Transverse colon (tissue), 4 donors: Measurements from ENCODE around the gene AATK. TPM values are rescaled to one million over a fixed set of nuclear protein-coding genes. Genes with fewer than 3 reads are reported as not detected.

Experiments
- DNase-seq: peaks from one replicate; pipeline ENCODE4 v3.0.0-alpha.2; 2019
- H3K27ac ChIP-seq, 4 donors: fragments of 200-600 bp; sonication (generic); 2 replicates each; pipeline ENCODE4 v1.5.1; 2016 to 2018; ENCODE audit warnings: inconsistent platforms in 4 of 4
- H3K27me3 ChIP-seq: fragments of 200-600 bp; sonication (generic); 2 replicates; pipeline ENCODE4 v1.5.1; 2017; ENCODE audit warnings: inconsistent platforms
- H3K36me3 ChIP-seq, 4 donors: fragments of 200-600 bp; sonication (generic); 2 replicates each; pipeline ENCODE4 v1.5.1; 2017 to 2019; ENCODE audit warnings: inconsistent platforms in 4 of 4
- H3K4me1 ChIP-seq, 4 donors: fragments of 200-600 bp; sonication (generic); 2 replicates each; pipeline ENCODE4 v1.5.1; 2017 to 2020; ENCODE audit warnings: inconsistent platforms in 4 of 4
- H3K4me3 ChIP-seq, 4 donors: fragments of 200-600 bp; sonication (generic); 1 replicate in 1 of 4; 2 replicates in 3 of 4; pipeline versions ENCODE4 v1.5.1 to v1.6.1; 2017 to 2019; ENCODE audit warnings: inconsistent platforms in 4 of 4
- H3K9me3 ChIP-seq, 2 donors: fragments of 200-600 bp; sonication (generic); 2 replicates each; pipeline ENCODE4 v1.5.1; 2017 to 2019; ENCODE audit warnings: inconsistent platforms in 2 of 2
- EP300 ChIP-seq: sonication (generic); formaldehyde crosslinking; IDR thresholded peaks from one replicate; pipeline ENCODE4 v1.6.1; 2017; ENCODE audit warnings: antibody characterized with exemption, low read depth
- POLR2A ChIP-seq: fragments of 450-650 bp; IDR thresholded peaks from one replicate; pipeline ENCODE4 v1.6.1; 2016; ENCODE audit warnings: antibody characterized with exemption, mild to moderate bottlenecking, moderate library complexity
- POLR2AphosphoS5 ChIP-seq, 3 donors: sonication (generic); formaldehyde crosslinking; IDR thresholded peaks; one replicate each; pipeline ENCODE4 v1.6.1; 2016; ENCODE audit warnings: antibody characterized with exemption in 3 of 3
- WGBS, 2 donors: methylation state at CpG; one replicate each; pipeline ENCODE4 v1.1.5; 2018; ENCODE audit warnings: low coverage in 1 of 2; 5-methylcytosine and 5-hydroxymethylcytosine counted together
- in situ Hi-C, 4 donors: fragments of 200-750 bp; cut with MboI; loops; one replicate each; pipeline versions ENCODE4 v1.15.0 to v1.15.1; 2017; ENCODE audit warnings: low sequenced_read_pairs in 3 of 4, low pct_ligation_motif_present in 1 of 4, low pct_unique_long_range_greater_than_20kb in 1 of 4
- intact Hi-C: fragments of 100-400 bp; cut with DNase I; formaldehyde crosslinking; loops from one replicate; pipeline ENCODE4 v1.15.1; 2023; ENCODE audit warnings: low total_unique reads
- total RNA-seq, 4 donors: library from RNA; depleted of rRNA; stranded (reverse); fragments of >200 nt; gene quantifications; one replicate each; pipeline ENCODE4 v1.1.0, GENCODE V29; 2016
- TF ChIP-seq, protein P1 (sequence below), 5 experiments: fragments of 200-600 bp in 3 of 5; fragments of 450-650 bp in 2 of 5; sonication (generic) in 3 of 5; IDR thresholded peaks; 1 replicate in 2 of 5; 2 replicates in 3 of 5; pipeline ENCODE4 v1.5.1; 2016 to 2017; ENCODE audit warnings: antibody characterized with exemption in 5 of 5, inconsistent platforms in 3 of 5, mild to moderate bottlenecking in 2 of 5, moderate library complexity in 1 of 5

AATK gene
- total RNA-seq, 4 donors from 2014 or later = 1.7 to 21.3 (median 8.6) TPM

DNA sequence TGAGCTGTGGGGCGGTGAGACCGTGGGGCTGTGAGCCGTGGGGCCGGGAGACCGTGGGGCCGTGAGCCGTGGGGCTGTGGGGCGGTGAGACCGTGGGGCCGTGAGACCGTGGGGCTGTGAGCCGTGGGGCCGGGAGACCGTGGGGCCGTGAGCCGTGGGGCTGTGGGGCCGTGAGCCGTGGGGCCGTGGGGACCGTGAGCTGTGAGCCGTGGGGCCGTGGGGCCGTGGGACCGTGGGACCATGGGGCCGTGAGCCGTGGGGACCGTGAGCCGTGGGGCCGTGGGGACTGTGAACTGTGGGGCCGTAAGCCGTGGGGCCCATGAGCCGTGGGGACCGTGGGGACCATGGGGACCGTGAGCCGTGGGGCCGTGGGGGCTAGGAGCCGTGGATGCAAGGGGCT is 25.3 kb downstream of the AATK start:
- TF ChIP-seq POLR2AphosphoS5 (IDR thresholded peaks at IDR 0.05) (no peak), POLR2A (no peak), EP300 (no peak)
- TF ChIP-seq, protein P1, sequence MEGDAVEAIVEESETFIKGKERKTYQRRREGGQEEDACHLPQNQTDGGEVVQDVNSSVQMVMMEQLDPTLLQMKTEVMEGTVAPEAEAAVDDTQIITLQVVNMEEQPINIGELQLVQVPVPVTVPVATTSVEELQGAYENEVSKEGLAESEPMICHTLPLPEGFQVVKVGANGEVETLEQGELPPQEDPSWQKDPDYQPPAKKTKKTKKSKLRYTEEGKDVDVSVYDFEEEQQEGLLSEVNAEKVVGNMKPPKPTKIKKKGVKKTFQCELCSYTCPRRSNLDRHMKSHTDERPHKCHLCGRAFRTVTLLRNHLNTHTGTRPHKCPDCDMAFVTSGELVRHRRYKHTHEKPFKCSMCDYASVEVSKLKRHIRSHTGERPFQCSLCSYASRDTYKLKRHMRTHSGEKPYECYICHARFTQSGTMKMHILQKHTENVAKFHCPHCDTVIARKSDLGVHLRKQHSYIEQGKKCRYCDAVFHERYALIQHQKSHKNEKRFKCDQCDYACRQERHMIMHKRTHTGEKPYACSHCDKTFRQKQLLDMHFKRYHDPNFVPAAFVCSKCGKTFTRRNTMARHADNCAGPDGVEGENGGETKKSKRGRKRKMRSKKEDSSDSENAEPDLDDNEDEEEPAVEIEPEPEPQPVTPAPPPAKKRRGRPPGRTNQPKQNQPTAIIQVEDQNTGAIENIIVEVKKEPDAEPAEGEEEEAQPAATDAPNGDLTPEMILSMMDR (IDR thresholded peaks at IDR 0.05) = no peak
- in situ Hi-C loops = no loop called here
- no peaks in the 10 kb centered on the region for H3K27me3 ChIP-seq

DNA sequence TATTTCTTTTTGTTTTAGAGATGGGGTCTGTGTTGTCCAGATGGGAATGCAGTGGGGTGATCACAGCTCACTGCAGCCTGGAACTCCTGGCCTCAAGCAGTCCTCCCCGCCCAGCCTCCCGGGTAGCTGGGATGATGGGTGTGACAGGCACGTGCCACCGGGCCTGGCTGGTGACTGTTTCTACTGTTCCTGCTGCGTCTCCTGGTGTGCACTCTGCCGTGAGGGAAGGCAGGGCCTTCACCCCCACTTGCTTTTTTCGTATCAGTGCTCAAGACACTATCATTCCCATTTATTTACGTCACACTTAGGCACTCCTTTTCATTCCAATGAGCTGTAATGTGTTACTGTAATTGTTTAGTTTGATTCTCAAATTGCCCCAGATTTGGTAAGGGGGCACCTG is 26.0 kb downstream of the AATK start:
- in situ Hi-C loops (no loop called here), intact Hi-C loops (loop anchor here (5.0 kb wide), 1 partner anchor 102 kb away; no protein-coding TSS in a partner anchor)
- Histone ChIP-seq H3K27me3 (no peaks in the 10 kb centered on the region), H3K27ac (no peak overlapping the region), H3K9me3 (no peaks in the 10 kb centered on the region), H3K4me1 (peaks cover 0 to 9% (median 5%) of the 10 kb centered on the region in 4 donors), H3K4me3 (no peak overlapping the region), H3K36me3 (no peaks in the 10 kb centered on the region)
- no peak for DNase-seq
- TF ChIP-seq POLR2A = no peak
- TF ChIP-seq, protein P1 (IDR thresholded peaks at IDR 0.05) = no peak
- WGBS, 2 donors = 52 to 54% methylated on average over 5 to 8 of the region's 8 CpGs

More for the DNA sequence above, 25.3 kb downstream of the AATK start:
- 81 to 93% methylated on average over 5 to 26 of the region's 37 CpGs for WGBS, 2 donors
- Histone ChIP-seq H3K4me1 (peaks cover 0 to 9% (median 5%) of the 10 kb centered on the region in 4 donors), H3K27ac (no peak overlapping the region), H3K4me3 (no peak overlapping the region), H3K9me3 (no peaks in the 10 kb centered on the region), H3K36me3 (no peaks in the 10 kb centered on the region)
- intact Hi-C loops = loop anchor here (5.0 kb wide), 1 partner anchor 102 kb away; no protein-coding TSS in a partner anchor
- no peak for DNase-seq

GRCh38 chr17:81139428-81139827 is 26.6 kb downstream of the AATK start:
- in situ Hi-C loops (no loop called here), intact Hi-C loops (no loop called here)
- Histone ChIP-seq H3K4me1 (peaks cover 0 to 9% (median 5%) of the 10 kb centered on the region in 4 donors), H3K9me3 (no peaks in the 10 kb centered on the region), H3K27me3 (no peaks in the 10 kb centered on the region), H3K36me3 (no peaks in the 10 kb centered on the region), H3K4me3 (no peak overlapping the region), H3K27ac (no peak overlapping the region)
- TF ChIP-seq POLR2AphosphoS5 (IDR thresholded peaks at IDR 0.05) (no peak), EP300 (no peak), POLR2A (no peak)
- TF ChIP-seq, protein P1 (IDR thresholded peaks at IDR 0.05) = no peak
- no peak for DNase-seq
- 87% methylated on average over 7 of the region's 8 CpGs; no CpG with 5 or more reads in 1 of the 2 donors for WGBS, 2 donors

DNA sequence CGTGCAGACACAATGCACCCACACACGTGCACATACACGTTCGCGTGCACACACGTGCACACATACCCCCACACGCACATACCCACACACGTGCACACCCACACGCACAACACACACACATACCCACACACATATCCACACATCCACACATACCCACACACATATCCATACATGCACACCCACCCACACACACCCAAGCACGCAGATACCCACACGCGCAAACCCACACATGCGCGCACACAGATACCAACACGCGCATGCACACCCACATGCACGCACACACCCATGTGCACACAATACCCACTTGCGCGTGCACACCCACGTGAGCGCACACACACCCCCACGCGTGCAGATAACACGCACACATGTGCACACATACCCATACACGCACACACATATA is 27.5 kb downstream of the AATK start:
- Histone ChIP-seq H3K4me1 (peaks cover 0 to 9% (median 5%) of the 10 kb centered on the region in 4 donors), H3K27me3 (no peaks in the 10 kb centered on the region), H3K27ac (no peak overlapping the region), H3K36me3 (no peaks in the 10 kb centered on the region), H3K4me3 (no peak overlapping the region), H3K9me3 (no peaks in the 10 kb centered on the region)
- DNase-seq = no peak
- no peak for TF ChIP-seq POLR2A
- no peak for TF ChIP-seq POLR2AphosphoS5 (IDR thresholded peaks at IDR 0.05)
- no peak for TF ChIP-seq EP300
- TF ChIP-seq, protein P1 (IDR thresholded peaks at IDR 0.05) = no peak
- WGBS, 2 donors = 91 to 100% methylated on average over 5 to 25 of the region's 25 CpGs
- in situ Hi-C loops (no loop called here), intact Hi-C loops (no loop called here)
